Fibroblast of lung (primary cell): ENCODE results near the gene TACSTD2.

Source experiments
- CTCF ChIP-seq, 2 donors: IDR thresholded peaks in 1 of 2; conservative IDR thresholded peaks in 1 of 2; 1 replicate in 1 of 2; 2 replicates in 1 of 2; pipeline ENCODE4 v1.5.1; 2011 to 2012; ENCODE audit warnings: low read length in 2 of 2, control low read depth in 1 of 2, inconsistent platforms in 1 of 2, low read depth in 1 of 2, mild to moderate bottlenecking in 1 of 2
- EZH2 ChIP-seq: IDR thresholded peaks from 2 replicates; pipeline ENCODE4 v1.5.1; 2012; ENCODE audit warnings: low read length, control low read depth, mild to moderate bottlenecking; ENCODE audit errors: missing control alignments

GRCh38 chr1:58568271-58568860, 8.7 kb downstream of the TACSTD2 start:
- TF ChIP-seq EZH2 (no peak), CTCF (conservative IDR thresholded peaks at IDR 0.05 in 1 of 2, IDR thresholded peaks at IDR 0.05 in 1 of 2; ENCODE audit: low read depth in 1 of 2, low read length in 2 of 2) (no peak)
